CD8-positive, alpha-beta memory T cell (primary cell): Measurements from ENCODE around the gene RASGRP4. TPM values are rescaled to one million over a fixed set of nuclear protein-coding genes. Genes with fewer than 3 reads are reported as not detected.
"Not testable (repeated sequence)": the region's sequence is repeated elsewhere in the genome, so short reads cannot be mapped to it uniquely, and the experiment has no call there.

Source experiments
- CTCF ChIA-PET: fragments of 350-600 bp; sonication (Branson Sonifier 250); formaldehyde crosslinking; loops from one replicate; lab custom pipeline; 2021; ENCODE audit warnings: antibody characterized with exemption; lab: Charles Lee
- POLR2A ChIA-PET: fragments of 350-600 bp; sonication (Branson Sonifier 250); formaldehyde crosslinking; loops from one replicate; lab custom pipeline; 2021; ENCODE audit warnings: antibody characterized with exemption; lab: Charles Lee
- DNase-seq, 5 donors: peaks; one replicate each; pipeline versions ENCODE4 v3.0.0 to v3.0.0-alpha.2; 2020 to 2022; ENCODE audit warnings: mixed read lengths in 1 of 5
- H3K27ac ChIP-seq: one replicate; pipeline ENCODE4 v1.7.0; 2013; ENCODE audit warnings: low read depth, mild to moderate bottlenecking, low read length, moderate library complexity
- H3K27me3 ChIP-seq: 2 replicates; pipeline ENCODE4 v1.7.0; 2013; ENCODE audit warnings: low read length, mild to moderate bottlenecking; ENCODE audit not compliant: insufficient read depth, poor library complexity, severe bottlenecking
- H3K36me3 ChIP-seq: 2 replicates; pipeline ENCODE4 v1.7.0; 2013; ENCODE audit warnings: mild to moderate bottlenecking, low read length, moderate library complexity; ENCODE audit not compliant: insufficient read depth
- H3K4me1 ChIP-seq: 2 replicates; pipeline ENCODE4 v1.7.0; 2013; ENCODE audit warnings: mild to moderate bottlenecking, low read length, moderate library complexity; ENCODE audit not compliant: insufficient read depth
- H3K4me3 ChIP-seq: 2 replicates; pipeline ENCODE4 v1.7.0; 2013; ENCODE audit warnings: mild to moderate bottlenecking, low read length
- H3K9me3 ChIP-seq: 2 replicates; pipeline ENCODE4 v1.7.0; 2013; ENCODE audit warnings: mild to moderate bottlenecking, low read length
- H3K27ac Mint-ChIP-seq, 8 donors: one replicate each; pipeline ENCODE4 v1.8.0; 2020 to 2021; ENCODE audit warnings: mixed read lengths in 8 of 8, mild to moderate bottlenecking in 6 of 8, inconsistent platforms in 3 of 8, moderate library complexity in 3 of 8
- H3K27me3 Mint-ChIP-seq, 2 donors: one replicate each; pipeline ENCODE4 v1.8.0; 2020 to 2021; ENCODE audit warnings: mixed read lengths in 2 of 2, mild to moderate bottlenecking in 1 of 2, moderate library complexity in 1 of 2
- H3K36me3 Mint-ChIP-seq, 3 donors: one replicate each; pipeline ENCODE4 v1.8.0; 2020 to 2021; ENCODE audit warnings: mixed read lengths in 3 of 3, inconsistent platforms in 1 of 3, mild to moderate bottlenecking in 1 of 3
- H3K4me1 Mint-ChIP-seq, 3 donors: one replicate each; pipeline ENCODE4 v1.8.0; 2020 to 2021; ENCODE audit warnings: mixed read lengths in 3 of 3, inconsistent platforms in 1 of 3, mild to moderate bottlenecking in 1 of 3
- H3K4me3 Mint-ChIP-seq, 7 donors: one replicate each; pipeline ENCODE4 v1.8.0; 2020 to 2021; ENCODE audit warnings: mixed read lengths in 7 of 7, mild to moderate bottlenecking in 6 of 7, moderate library complexity in 4 of 7, inconsistent platforms in 2 of 7
- H3K9me3 Mint-ChIP-seq, 5 donors: one replicate each; pipeline ENCODE4 v1.8.0; 2020 to 2022; ENCODE audit warnings: mixed read lengths in 5 of 5, mild to moderate bottlenecking in 3 of 5, moderate library complexity in 2 of 5, inconsistent platforms in 1 of 5
- polyA plus RNA-seq: library from polyadenylated mRNA; unstranded; fragments of 300-500 nt; fragmentation: Illumina TruSeq; gene quantifications from one replicate; pipeline ENCODE4 v1.2.3, GENCODE V29; 2021
- total RNA-seq, 2 experiments: library from RNA; stranded (reverse); gene quantifications; one replicate each; pipeline ENCODE4 v1.2.3, GENCODE V29; 2021

The RASGRP4 gene, protein sequence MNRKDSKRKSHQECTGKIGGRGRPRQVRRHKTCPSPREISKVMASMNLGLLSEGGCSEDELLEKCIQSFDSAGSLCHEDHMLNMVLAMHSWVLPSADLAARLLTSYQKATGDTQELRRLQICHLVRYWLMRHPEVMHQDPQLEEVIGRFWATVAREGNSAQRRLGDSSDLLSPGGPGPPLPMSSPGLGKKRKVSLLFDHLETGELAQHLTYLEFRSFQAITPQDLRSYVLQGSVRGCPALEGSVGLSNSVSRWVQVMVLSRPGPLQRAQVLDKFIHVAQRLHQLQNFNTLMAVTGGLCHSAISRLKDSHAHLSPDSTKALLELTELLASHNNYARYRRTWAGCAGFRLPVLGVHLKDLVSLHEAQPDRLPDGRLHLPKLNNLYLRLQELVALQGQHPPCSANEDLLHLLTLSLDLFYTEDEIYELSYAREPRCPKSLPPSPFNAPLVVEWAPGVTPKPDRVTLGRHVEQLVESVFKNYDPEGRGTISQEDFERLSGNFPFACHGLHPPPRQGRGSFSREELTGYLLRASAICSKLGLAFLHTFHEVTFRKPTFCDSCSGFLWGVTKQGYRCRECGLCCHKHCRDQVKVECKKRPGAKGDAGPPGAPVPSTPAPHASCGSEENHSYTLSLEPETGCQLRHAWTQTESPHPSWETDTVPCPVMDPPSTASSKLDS
- total RNA-seq (1 to 10 TPM; 1.8 to 2.0 TPM), polyA plus RNA-seq (not detected)

GRCh38 chr19:38425810-38426466, at the start of gene RASGRP4:
TSS of gene RASGRP4 (minus strand) at chr19:38426219. CDS start at chr19:38426091, 128 bp downstream.
- ChIA-PET CTCF (no interaction called here), POLR2A (no interaction called here)
- Histone ChIP-seq H3K9me3 (no peaks in the 10 kb centered on the region), H3K4me3 (no peak within 1 kb of the TSS), H3K27me3 (no peaks in the 10 kb centered on the region), H3K36me3 (no peaks in the 10 kb centered on the region), H3K27ac (peak within 1 kb of the TSS; percentile 67), H3K4me1 (no peaks in the 10 kb centered on the region)
- H3K36me3 Mint-ChIP-seq, result no peaks in the 10 kb centered on the region
- peak within 1 kb of the TSS in 4 of 8 donors; percentile 42 to 72 (median 62) for H3K27ac Mint-ChIP-seq
- H3K4me1 Mint-ChIP-seq, result peaks cover 7 to 13% (median 8%) of the 10 kb centered on the region in 3 donors
- H3K4me3 Mint-ChIP-seq, result peak within 1 kb of the TSS in 2 of 7 donors; percentile 37 to 49
- peaks cover 17 to 23% of the 10 kb centered on the region in 2 donors for H3K27me3 Mint-ChIP-seq
- no peaks in the 10 kb centered on the region for H3K9me3 Mint-ChIP-seq
- DNase-seq, result peak in 1 of 5 donors; percentile 33

DNA sequence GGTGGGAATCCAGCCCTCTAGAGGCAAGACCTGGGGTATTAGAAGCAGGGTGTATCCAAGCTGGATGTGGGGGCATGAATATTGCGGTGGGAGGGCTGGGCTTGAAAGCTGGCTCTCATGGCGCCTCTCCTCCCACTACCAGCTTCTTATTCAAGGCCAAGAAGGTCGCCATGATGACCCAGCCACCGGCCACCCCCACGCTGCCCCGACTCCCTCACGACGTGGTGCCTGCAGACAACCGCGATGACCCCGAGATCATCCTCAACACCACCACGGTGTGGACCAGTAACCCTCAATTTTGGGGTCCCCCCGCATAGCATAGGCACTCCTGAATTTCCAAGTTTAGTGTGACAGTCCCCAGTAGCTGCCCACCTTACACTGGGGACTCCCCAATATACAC, 49.2 kb upstream of the RASGRP4 start:
- Mint-ChIP-seq H3K36me3 (no peaks in the 10 kb centered on the region), H3K27ac (no peak overlapping the region), H3K9me3 (no peaks in the 10 kb centered on the region), H3K4me3 (no peak overlapping the region), H3K4me1 (no peaks in the 10 kb centered on the region), H3K27me3 (peaks cover 10 to 12% of the 10 kb centered on the region in 2 donors)
- no peak overlapping the region for H3K4me3 ChIP-seq
- no peaks in the 10 kb centered on the region for H3K9me3 ChIP-seq
- DNase-seq, result no peak
- H3K4me1 ChIP-seq, result no peaks in the 10 kb centered on the region
- ChIA-PET CTCF (no interaction called here), POLR2A (no interaction called here)
- H3K36me3 ChIP-seq, result no peaks in the 10 kb centered on the region
- no peaks in the 10 kb centered on the region for H3K27me3 ChIP-seq
- H3K27ac ChIP-seq, result no peak overlapping the region

DNA sequence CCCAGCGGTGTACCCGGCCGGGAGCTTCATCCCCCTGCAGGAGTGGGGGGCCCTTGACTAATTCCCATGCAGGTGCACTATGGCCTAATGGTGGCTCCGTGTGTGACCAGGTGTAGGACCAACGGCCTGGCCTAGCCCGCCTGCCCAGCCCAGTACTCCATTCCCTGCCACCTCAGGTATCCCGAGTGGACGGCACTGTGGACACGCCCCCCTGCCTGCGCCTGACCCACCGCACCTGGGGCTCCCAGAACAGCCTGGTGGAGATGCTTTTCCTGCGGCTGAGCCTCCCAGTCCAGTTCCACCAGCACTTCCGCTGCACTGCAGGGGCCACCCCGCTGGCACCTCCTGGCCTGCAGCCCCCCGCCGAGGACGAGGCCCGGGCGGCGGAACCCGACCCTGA, 47.2 kb upstream of the RASGRP4 start:
- Histone ChIP-seq H3K4me1 (no peaks in the 10 kb centered on the region), H3K27ac (no peak overlapping the region), H3K4me3 (no peak overlapping the region), H3K27me3 (no peaks in the 10 kb centered on the region), H3K36me3 (no peaks in the 10 kb centered on the region), H3K9me3 (no peaks in the 10 kb centered on the region)
- CTCF ChIA-PET, result no interaction called here
- H3K27ac Mint-ChIP-seq, result no peak overlapping the region
- no peaks in the 10 kb centered on the region for H3K36me3 Mint-ChIP-seq
- no peak for DNase-seq
- no peaks in the 10 kb centered on the region for H3K9me3 Mint-ChIP-seq
- peaks cover 10 to 12% of the 10 kb centered on the region in 2 donors for H3K27me3 Mint-ChIP-seq
- POLR2A ChIA-PET, result no interaction called here
- H3K4me1 Mint-ChIP-seq, result no peaks in the 10 kb centered on the region
- H3K4me3 Mint-ChIP-seq, result no peak overlapping the region

DNA sequence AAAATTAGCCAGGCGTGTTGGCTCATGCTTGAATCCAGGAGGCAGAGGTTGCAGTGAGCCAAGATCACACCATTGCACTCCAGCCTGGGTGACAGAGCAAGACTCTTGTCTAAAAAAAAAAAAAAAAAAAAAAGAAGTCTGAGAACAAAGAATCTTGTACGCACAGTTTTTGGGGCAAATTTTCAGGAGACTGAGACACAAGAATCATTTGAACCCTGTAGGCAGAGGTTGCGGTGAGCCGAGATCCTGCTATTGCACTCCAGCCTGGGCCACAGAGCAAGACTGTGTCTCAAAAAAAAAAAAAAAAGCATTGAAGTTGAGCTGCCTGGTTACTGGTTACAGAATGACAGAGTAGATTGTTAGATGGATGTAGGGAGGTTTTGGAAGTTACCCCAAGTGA, 46.7 kb upstream of the RASGRP4 start:
- H3K4me1 Mint-ChIP-seq, CTCF ChIA-PET, H3K4me1 ChIP-seq, H3K9me3 ChIP-seq, H3K27ac ChIP-seq, H3K36me3 ChIP-seq, H3K36me3 Mint-ChIP-seq, POLR2A ChIA-PET, H3K4me3 Mint-ChIP-seq, H3K4me3 ChIP-seq, H3K9me3 Mint-ChIP-seq, DNase-seq, H3K27ac Mint-ChIP-seq, H3K27me3 ChIP-seq: not testable (repeated sequence)
- peaks cover 8 to 12% of the 10 kb centered on the region in 2 donors for H3K27me3 Mint-ChIP-seq

DNA sequence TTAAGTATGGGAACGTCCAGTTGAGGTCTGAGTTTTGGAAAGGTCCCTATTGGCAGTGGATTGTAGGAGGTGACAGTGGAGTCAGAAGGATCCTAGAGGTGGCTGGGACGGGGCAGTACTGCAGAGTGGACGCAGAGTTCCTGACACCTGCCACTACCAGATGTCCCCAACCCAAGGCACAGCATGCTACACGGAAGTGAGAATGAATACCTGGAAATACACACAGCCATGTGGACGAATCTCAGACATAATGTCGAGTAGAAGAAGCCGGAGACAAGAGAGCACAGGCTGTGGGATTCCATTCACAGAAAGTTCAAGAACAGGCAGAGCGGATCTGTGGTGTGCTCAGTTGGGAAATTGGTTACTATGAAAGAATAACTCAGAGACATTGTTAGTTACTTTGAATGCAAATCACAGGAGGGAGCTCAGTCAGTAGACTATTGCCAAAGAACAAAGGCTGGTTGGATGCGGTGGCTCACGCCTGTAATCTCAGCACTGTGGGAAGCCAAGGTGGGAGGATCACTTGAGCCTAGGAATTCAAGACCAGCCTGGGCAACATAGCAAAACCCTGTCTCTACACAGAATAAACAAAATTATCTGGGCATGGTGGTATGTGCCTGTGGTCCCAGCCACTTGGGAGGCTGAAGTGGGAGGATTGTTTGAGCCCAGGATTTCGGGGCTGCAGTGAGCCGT, 44.9 kb upstream of the RASGRP4 start:
- Mint-ChIP-seq H3K4me1 (no peaks in the 10 kb centered on the region), H3K36me3 (no peaks in the 10 kb centered on the region), H3K27ac (peak overlapping the region in 1 of 8 donors; percentile 79), H3K27me3 (peaks cover 12% of the 10 kb centered on the region in 2 donors), H3K9me3 (peaks cover 0 to 1% (median 0%) of the 10 kb centered on the region in 5 donors), H3K4me3 (no peak overlapping the region)
- Histone ChIP-seq H3K27me3 (no peaks in the 10 kb centered on the region), H3K4me3 (no peak overlapping the region), H3K4me1 (no peaks in the 10 kb centered on the region), H3K36me3 (no peaks in the 10 kb centered on the region), H3K9me3 (no peaks in the 10 kb centered on the region), H3K27ac (no peak overlapping the region)
- no peak for DNase-seq
- ChIA-PET POLR2A (interaction anchor here (0.6 kb wide), 1 partner anchor 33 kb away, joined by 7 read pairs; no protein-coding TSS in a partner anchor), CTCF (no interaction called here)

- H3K4me1 ChIP-seq, result no peaks in the 10 kb centered on the region
- H3K4me3 ChIP-seq, result no peak overlapping the region
- H3K27me3 Mint-ChIP-seq, result peaks cover 14 to 20% of the 10 kb centered on the region in 2 donors
- no peak for DNase-seq
- H3K36me3 Mint-ChIP-seq, result no peaks in the 10 kb centered on the region
- H3K27ac Mint-ChIP-seq, result no peak overlapping the region
- H3K9me3 Mint-ChIP-seq, result peaks cover 0 to 3% (median 0%) of the 10 kb centered on the region in 5 donors
- H3K27me3 ChIP-seq, result no peaks in the 10 kb centered on the region
- POLR2A ChIA-PET, result no interaction called here
- no peak overlapping the region for H3K27ac ChIP-seq
- no peaks in the 10 kb centered on the region for H3K4me1 Mint-ChIP-seq
- no peak overlapping the region for H3K4me3 Mint-ChIP-seq
- no peaks in the 10 kb centered on the region for H3K36me3 ChIP-seq
- CTCF ChIA-PET, result no interaction called here
- H3K9me3 ChIP-seq, result no peaks in the 10 kb centered on the region
These were observed 43.1 kb upstream of the RASGRP4 start for GRCh38 chr19:38469151-38469550.

DNA sequence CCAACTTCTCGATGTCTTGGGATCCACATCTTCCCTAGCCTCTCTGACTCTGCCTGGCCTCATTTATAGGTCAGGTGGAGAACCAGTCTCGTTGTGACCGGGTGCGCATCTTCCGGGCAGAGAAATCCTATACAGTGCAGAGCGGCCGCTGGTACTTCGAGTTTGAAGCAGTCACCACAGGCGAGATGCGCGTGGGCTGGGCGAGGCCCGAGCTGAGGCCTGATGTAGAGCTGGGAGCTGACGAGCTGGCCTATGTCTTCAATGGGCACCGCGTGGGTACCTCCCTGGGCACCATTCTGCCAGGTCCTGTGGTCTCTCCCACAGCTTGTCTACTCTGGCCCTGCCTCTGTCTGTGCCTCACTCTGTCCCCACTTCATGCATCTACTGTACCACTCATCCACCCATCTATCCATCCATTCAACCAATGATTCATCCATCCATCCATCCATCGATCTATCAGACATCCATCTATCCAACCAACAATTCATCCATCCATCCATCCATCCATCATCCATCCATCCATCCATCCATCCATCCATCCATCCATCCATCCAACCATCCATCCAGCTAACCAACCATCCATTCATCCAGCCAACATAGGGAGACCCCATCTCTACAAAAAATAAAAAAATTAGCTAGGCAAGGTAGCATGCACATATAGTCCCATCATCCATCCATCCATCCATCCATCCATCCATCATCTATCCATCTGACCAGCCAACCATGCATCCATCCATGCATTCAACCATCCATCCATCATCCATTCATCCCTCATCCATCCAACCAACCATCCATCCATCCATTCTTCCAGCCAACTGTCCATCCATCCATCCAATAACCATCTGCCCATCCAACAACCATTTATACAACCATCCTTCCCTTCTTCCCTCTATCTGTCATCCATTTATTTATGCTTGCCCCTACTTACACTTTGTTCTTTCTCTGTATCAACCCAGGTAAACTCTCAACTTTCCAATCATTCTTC, 41.8 kb upstream of the RASGRP4 start:
- no peak for DNase-seq
- ChIA-PET CTCF (no interaction called here), POLR2A (no interaction called here)
- Mint-ChIP-seq H3K4me1 (no peaks in the 10 kb centered on the region), H3K27me3 (peaks cover 16 to 21% of the 10 kb centered on the region in 2 donors), H3K4me3 (no peak overlapping the region), H3K27ac (no peak overlapping the region), H3K36me3 (no peaks in the 10 kb centered on the region), H3K9me3 (peaks cover 0 to 3% (median 0%) of the 10 kb centered on the region in 5 donors)
- Histone ChIP-seq H3K4me3 (no peak overlapping the region), H3K27me3 (no peaks in the 10 kb centered on the region), H3K9me3 (no peaks in the 10 kb centered on the region), H3K4me1 (no peaks in the 10 kb centered on the region), H3K36me3 (no peaks in the 10 kb centered on the region), H3K27ac (no peak overlapping the region)
